Testis (tissue), 3 donors: ENCODE results near the gene LILRB1. TPM values are rescaled to one million over a fixed set of nuclear protein-coding genes. Genes with fewer than 3 reads are reported as not detected.
"Not testable (repeated sequence)": the region's sequence is repeated elsewhere in the genome, so short reads cannot be mapped to it uniquely, and the experiment has no call there.

Experiments
- DNase-seq: peaks from one replicate; pipeline ENCODE4 v3.0.0-alpha.2; 2019
- H3K27ac ChIP-seq, 2 donors: fragments of 200-600 bp; sonication (generic); one replicate each; pipeline ENCODE4 v1.5.1; 2019
- H3K27me3 ChIP-seq: fragments of 200-600 bp; sonication (generic); one replicate; pipeline ENCODE4 v1.5.1; 2019
- H3K36me3 ChIP-seq: fragments of 200-600 bp; sonication (generic); one replicate; pipeline ENCODE4 v1.5.1; 2017; ENCODE audit warnings: low read depth; ENCODE audit errors: missing control alignments
- H3K4me1 ChIP-seq: fragments of 200-600 bp; sonication (generic); one replicate; pipeline ENCODE4 v1.5.1; 2019
- H3K4me3 ChIP-seq, 2 donors: fragments of 200-600 bp; sonication (generic); one replicate each; pipeline ENCODE4 v1.5.1; 2017 to 2019
- H3K9me3 ChIP-seq: fragments of 200-600 bp; sonication (generic); one replicate; pipeline ENCODE4 v1.5.1; 2017
- CTCF ChIP-seq, 3 experiments: fragments of 450-650 bp in 2 of 3; fragments of 200-600 bp in 1 of 3; sonication (generic) in 1 of 3; IDR thresholded peaks; one replicate each; pipeline ENCODE4 v1.5.1; 2016 to 2019; ENCODE audit warnings: antibody characterized with exemption in 3 of 3, mild to moderate bottlenecking in 2 of 3, moderate library complexity in 1 of 3
- POLR2A ChIP-seq: fragments of 450-650 bp; IDR thresholded peaks from one replicate; pipeline ENCODE4 v1.6.1; 2017; ENCODE audit warnings: antibody characterized with exemption, mild to moderate bottlenecking, moderate library complexity
- WGBS, 2 donors: methylation state at CpG; one replicate each; pipeline ENCODE4 v1.1.5; 2018; 5-methylcytosine and 5-hydroxymethylcytosine counted together
- intact Hi-C: fragments of 100-400 bp; cut with DNase I; formaldehyde crosslinking; loops from one replicate; pipeline ENCODE4 v1.15.1; 2023; ENCODE audit warnings: low total_unique reads
- polyA plus RNA-seq: library from polyadenylated mRNA; stranded (reverse); fragments of 350-450 nt; fragmentation: Illumina TruSeq; extraction: RNeasy Lipid Tissue Mini Kit (QIAGEN cat#74804); gene quantifications from one replicate; pipeline ENCODE4 v1.2.3, GENCODE V29; 2014; ENCODE audit warnings: low read depth, low replicate concordance; ENCODE audit not compliant: insufficient read depth
- total RNA-seq, 2 donors: library from RNA; depleted of rRNA; stranded (reverse); fragments of >200 nt; gene quantifications; one replicate each; pipeline ENCODE4 v1.2.3, GENCODE V29; 2016

LILRB1 gene
- total and polyA plus RNA-seq, 3 donors from 2014 or later: 0.63 to 2.2 (median 0.93) TPM

- intact Hi-C loops: no loop called here
- no peak for DNase-seq
- H3K4me3 ChIP-seq: no peak overlapping the region
- no peaks in the 10 kb centered on the region for H3K36me3 ChIP-seq
- no peaks in the 10 kb centered on the region for H3K9me3 ChIP-seq
- no peaks in the 10 kb centered on the region for H3K27me3 ChIP-seq
- WGBS, 2 donors: 59 to 80% methylated on average over 18 of the region's 18 CpGs
- no peaks in the 10 kb centered on the region for H3K4me1 ChIP-seq
- no peak overlapping the region for H3K27ac ChIP-seq
- no peak for TF ChIP-seq CTCF (IDR thresholded peaks at IDR 0.05)
- TF ChIP-seq POLR2A: no peak
Observed at GRCh38 chr19:54638683-54639082, 8.4 kb downstream of the LILRB1 start.

GRCh38 chr19:54642953-54643352 lies 12.7 kb downstream of the LILRB1 start:
- H3K36me3 ChIP-seq, H3K4me3 ChIP-seq, H3K27ac ChIP-seq, H3K27me3 ChIP-seq, intact Hi-C loops, DNase-seq, H3K4me1 ChIP-seq, H3K9me3 ChIP-seq: not testable (repeated sequence)
- 68 to 82% methylated on average over 5 of the region's 5 CpGs for WGBS, 2 donors

GRCh38 chr19:54643583-54643982 lies 13.3 kb downstream of the LILRB1 start:
- H3K36me3 ChIP-seq, H3K4me1 ChIP-seq, DNase-seq, H3K4me3 ChIP-seq, H3K9me3 ChIP-seq, intact Hi-C loops, H3K27me3 ChIP-seq, H3K27ac ChIP-seq: not testable (repeated sequence)
- 70 to 72% methylated on average over 5 to 6 of the region's 6 CpGs for WGBS, 2 donors

DNA sequence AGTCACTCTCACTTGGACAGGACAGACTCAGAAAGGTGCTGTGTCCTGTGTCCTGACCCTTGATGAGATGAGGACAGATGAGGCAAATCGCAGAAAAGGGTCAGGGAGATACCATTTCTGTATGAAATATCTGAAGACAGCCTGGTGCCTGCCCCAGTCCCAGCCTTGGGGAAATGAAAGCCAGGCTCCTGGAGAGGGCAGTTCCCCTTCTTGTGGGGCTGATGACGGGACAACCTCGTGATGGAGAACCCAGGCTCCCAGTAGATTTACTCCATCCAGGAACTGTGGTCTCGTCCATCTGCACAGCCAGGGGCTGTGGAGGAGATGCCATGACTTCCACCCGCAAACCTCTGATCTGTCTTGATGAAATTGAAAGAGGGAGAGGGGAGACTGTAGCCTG lies 13.8 kb downstream of the LILRB1 start:
- intact Hi-C loops: no loop called here
- peak; percentile 22 for DNase-seq
- 73 to 78% methylated on average over 4 to 5 of the region's 5 CpGs for WGBS, 2 donors
- Histone ChIP-seq H3K27ac (no peak overlapping the region), H3K36me3 (no peaks in the 10 kb centered on the region), H3K9me3 (no peaks in the 10 kb centered on the region), H3K4me1 (no peaks in the 10 kb centered on the region), H3K27me3 (no peaks in the 10 kb centered on the region), H3K4me3 (no peak overlapping the region)
- TF ChIP-seq CTCF (IDR thresholded peaks at IDR 0.05) (no peak), POLR2A (no peak)

- Histone ChIP-seq H3K4me1 (no peaks in the 10 kb centered on the region), H3K36me3 (no peaks in the 10 kb centered on the region), H3K9me3 (no peaks in the 10 kb centered on the region), H3K27me3 (no peaks in the 10 kb centered on the region), H3K4me3 (no peak overlapping the region), H3K27ac (no peak overlapping the region)
- WGBS, 2 donors: 69 to 81% methylated on average over 9 to 19 of the region's 19 CpGs
- peak; percentile 10 for DNase-seq
- intact Hi-C loops: no loop called here
- TF ChIP-seq POLR2A (no peak), CTCF (IDR thresholded peaks at IDR 0.05) (no peak)
Observed at GRCh38 chr19:54646331-54646841, 16.1 kb downstream of the LILRB1 start.

- DNase-seq: no peak
- H3K27ac ChIP-seq: no peak overlapping the region
- intact Hi-C loops: no loop called here
- no peaks in the 10 kb centered on the region for H3K27me3 ChIP-seq
- no peaks in the 10 kb centered on the region for H3K9me3 ChIP-seq
- TF ChIP-seq POLR2A: no peak
- no peak for TF ChIP-seq CTCF (IDR thresholded peaks at IDR 0.05)
- no peaks in the 10 kb centered on the region for H3K36me3 ChIP-seq
- no peaks in the 10 kb centered on the region for H3K4me1 ChIP-seq
- H3K4me3 ChIP-seq: no peak overlapping the region
- 60 to 66% methylated on average over 4 of the region's 4 CpGs for WGBS, 2 donors
Observed at GRCh38 chr19:54648129-54648528, 17.8 kb downstream of the LILRB1 start.
